ENCODE data around the gene DPEP1. TPM values are rescaled to one million over a fixed set of nuclear protein-coding genes. Genes with fewer than 3 reads are reported as not detected.

DPEP1 gene
- total RNA-seq, 1 experiment from 2014 or later = 13.6 TPM

- H3K27me3 Mint-ChIP-seq (ENCODE audit: low read depth) = no peaks in the 10 kb centered on the region
- no peak overlapping the region; the same call in 1 of the 2 replicates for H3K27ac Mint-ChIP-seq
- DNase-seq (ENCODE audit: low spot score) (no peak), ATAC-seq (no peak)
- ChIA-PET CTCF (no interaction called here), POLR2A (no interaction called here)
- H3K4me1 Mint-ChIP-seq = peaks cover 8% of the 10 kb centered on the region
- no peak overlapping the region for H3K4me3 Mint-ChIP-seq
- TF ChIP-seq ZNF281 (CRISPR knock-in tag; IDR thresholded peaks at IDR 0.05) (no peak), USF1 (CRISPR knock-in tag; IDR thresholded peaks at IDR 0.05) (no peak), ELF4 (CRISPR knock-in tag; IDR thresholded peaks at IDR 0.05; ENCODE audit: low read depth) (no peak), IRF2 (CRISPR knock-in tag; IDR thresholded peaks at IDR 0.05; ENCODE audit: borderline replicate concordance, low read depth) (no peak), ZSCAN18 (CRISPR knock-in tag; IDR thresholded peaks at IDR 0.05) (no peak), CBFB (CRISPR knock-in tag; IDR thresholded peaks at IDR 0.05; ENCODE audit: low read depth) (no peak), RELA (CRISPR knock-in tag; IDR thresholded peaks at IDR 0.05; ENCODE audit: borderline replicate concordance) (no peak), ZNF263 (CRISPR knock-in tag; IDR thresholded peaks at IDR 0.05; ENCODE audit: low read depth) (no peak), SP1 (CRISPR knock-in tag; conservative IDR thresholded peaks at IDR 0.05) (no peak), ZNF425 (CRISPR knock-in tag; conservative IDR thresholded peaks at IDR 0.05) (no peak), USF2 (CRISPR knock-in tag; IDR thresholded peaks at IDR 0.05) (no peak), KAT7 (CRISPR knock-in tag; IDR thresholded peaks at IDR 0.05; ENCODE audit: borderline replicate concordance) (no peak), FOXK1 (CRISPR knock-in tag; IDR thresholded peaks at IDR 0.05) (no peak), NR2C2 (CRISPR knock-in tag; IDR thresholded peaks at IDR 0.05) (no peak)
- peaks cover 3% of the 10 kb centered on the region for H3K9me3 Mint-ChIP-seq
- H3K36me3 Mint-ChIP-seq = no peaks in the 10 kb centered on the region
These were observed 6.0 kb upstream of the DPEP1 start for GRCh38 chr16:89607453-89607852.

GRCh38 chr16:89607937-89608740 lies 5.3 kb upstream of the DPEP1 start:
- Mint-ChIP-seq H3K36me3 (no peaks in the 10 kb centered on the region), H3K27me3 (ENCODE audit: low read depth) (no peaks in the 10 kb centered on the region), H3K4me1 (peaks cover 8% of the 10 kb centered on the region), H3K9me3 (peaks cover 5% of the 10 kb centered on the region), H3K27ac (no peak overlapping the region; the same call in 1 of the 2 replicates), H3K4me3 (no peak overlapping the region)
- DNase-seq (ENCODE audit: low spot score) (no peak), ATAC-seq (no peak)
- TF ChIP-seq GTF2I (CRISPR knock-in tag; conservative IDR thresholded peaks at IDR 0.05) (no peak), RORB (CRISPR knock-in tag; IDR thresholded peaks at IDR 0.05) (no peak), FOXK1 (CRISPR knock-in tag; IDR thresholded peaks at IDR 0.05) (no peak), IRF1 (CRISPR knock-in tag; IDR thresholded peaks at IDR 0.05) (no peak), ESRRA (CRISPR knock-in tag; IDR thresholded peaks at IDR 0.05; ENCODE audit: borderline replicate concordance) (no peak), TCF7 (CRISPR knock-in tag; IDR thresholded peaks at IDR 0.05; ENCODE audit: low read depth) (no peak), NFATC4 (CRISPR knock-in tag; IDR thresholded peaks at IDR 0.05) (no peak), ATF2 (CRISPR knock-in tag; IDR thresholded peaks at IDR 0.05; ENCODE audit: borderline replicate concordance, low read depth) (no peak), GABPB1 (CRISPR knock-in tag; IDR thresholded peaks at IDR 0.05) (no peak), JAZF1 (CRISPR knock-in tag; IDR thresholded peaks at IDR 0.05) (no peak), ZNF317 (CRISPR knock-in tag; IDR thresholded peaks at IDR 0.05; ENCODE audit: borderline replicate concordance, low read depth) (no peak), EMX1 (CRISPR knock-in tag; IDR thresholded peaks at IDR 0.05) (no peak), NFE2L1 (CRISPR knock-in tag; IDR thresholded peaks at IDR 0.05) (no peak)
- POLR2A ChIA-PET = no interaction called here
- CTCF ChIA-PET = interaction anchor here (1.2 to 1.7 kb wide), 3 partner anchors 9 to 43 kb away, joined by 3 to 6 read pairs (median 3); no protein-coding TSS in a partner anchor

Data from WTC11 (cell line).